Stimulated activated CD4-positive, alpha-beta T cell treated with anti-CD3 and anti-CD28 coated beads, Interleukin-15, amount 100 ng/mL, for 48 hours (primary cell): ENCODE data around the gene CEACAM5.
A peak's percentile ranks its signal among the peaks of the same experiment; 100 is the strongest.
"Not testable (repeated sequence)": the region's sequence is repeated elsewhere in the genome, so short reads cannot be mapped to it uniquely, and the experiment has no call there.

Experiments
- DNase-seq, 2 donors: peaks; one replicate each; pipeline ENCODE4 v3.0.0-alpha.2; 2020; ENCODE audit warnings: low read depth in 2 of 2

The CEACAM5 gene

GRCh38 chr19:41700381-41701195 is 7.8 kb upstream of the CEACAM5 start:
- no peak for DNase-seq

GRCh38 chr19:41701401-41702075 is 6.9 kb upstream of the CEACAM5 start:
- DNase-seq, result no peak

- DNase-seq, result no peak
Observed at GRCh38 chr19:41702171-41702651, 6.2 kb upstream of the CEACAM5 start.

GRCh38 chr19:41703602-41704293 is 4.7 kb upstream of the CEACAM5 start:
- DNase-seq, result no peak

GRCh38 chr19:41705393-41706174 is 2.8 kb upstream of the CEACAM5 start:
- no peak for DNase-seq

- peak; percentile 54 to 67 for DNase-seq
Observed at GRCh38 chr19:41706741-41707501, 1.5 kb upstream of the CEACAM5 start.

GRCh38 chr19:41707502-41707812 is 969 bp upstream of the CEACAM5 start:
- DNase-seq, result no peak

GRCh38 chr19:41707871-41708371 is 505 bp upstream of the CEACAM5 start:
- DNase-seq, result no peak

GRCh38 chr19:41709516-41709915 is 1.1 kb downstream of the CEACAM5 start:
- not testable (repeated sequence) for DNase-seq

- DNase-seq, result no peak
Observed at GRCh38 chr19:41709951-41710645, 1.7 kb downstream of the CEACAM5 start.

- DNase-seq, result no peak
Observed at GRCh38 chr19:41711376-41712261, 3.2 kb downstream of the CEACAM5 start.

GRCh38 chr19:41714598-41714997 is 6.2 kb downstream of the CEACAM5 start:
- no peak for DNase-seq

GRCh38 chr19:41718761-41719160 is 10.3 kb downstream of the CEACAM5 start:
- DNase-seq, result no peak

- no peak for DNase-seq
Observed at GRCh38 chr19:41720103-41720502, 11.7 kb downstream of the CEACAM5 start.

- no peak for DNase-seq
Observed at GRCh38 chr19:41726493-41726892, 18.1 kb downstream of the CEACAM5 start.

GRCh38 chr19:41734156-41734555 is 25.7 kb downstream of the CEACAM5 start:
- DNase-seq, result no peak

- no peak for DNase-seq
Observed at GRCh38 chr19:41734585-41734984, 26.2 kb downstream of the CEACAM5 start.

- no peak for DNase-seq
Observed at GRCh38 chr19:41735071-41735600, 26.7 kb downstream of the CEACAM5 start.

GRCh38 chr19:41739361-41739760 is 30.9 kb downstream of the CEACAM5 start:
- DNase-seq, result no peak
